GM19452 (cell line): Measurements from ENCODE around the gene OR5D18.
"Not testable (repeated sequence)": the region's sequence is repeated elsewhere in the genome, so short reads cannot be mapped to it uniquely, and the experiment has no call there.

Source experiments
- ATAC-seq: cut with Tn5 transposase; IDR thresholded peaks from one replicate; pipeline ENCODE4 v1.9.1; 2021; ENCODE audit not compliant: unreplicated experiment

OR5D18 gene

GRCh38 chr11:55819330-55819729 is at the start of gene OR5D18:
Gene OR5D18, plus strand, starts transcription at chr11:55819630. Its CDS starts 0 bp downstream, at chr11:55819630.
- ATAC-seq: no peak

- ATAC-seq: no peak
These were observed 46.3 kb upstream of the OR5D18 start, which contains the start of gene OR5D13 for GRCh38 chr11:55773138-55773537. Gene OR5D13, plus strand, starts transcription at chr11:55773438. Its CDS starts 0 bp downstream, at chr11:55773438.

- no peak for ATAC-seq
These were observed 27.8 kb upstream of the OR5D18 start for GRCh38 chr11:55791606-55792005.

GRCh38 chr11:55793321-55793720 is 26.1 kb upstream of the OR5D18 start:
- ATAC-seq: no peak

GRCh38 chr11:55795256-55795655 is 24.2 kb upstream of the OR5D18 start, which contains the start of gene OR5D14:
Gene OR5D14, plus strand, starts transcription at chr11:55795556. Its CDS starts 0 bp downstream, at chr11:55795556.
- no peak for ATAC-seq

GRCh38 chr11:55806248-55806647 is 13.2 kb upstream of the OR5D18 start:
- no peak for ATAC-seq

GRCh38 chr11:55811067-55811466 is 8.4 kb upstream of the OR5D18 start, which contains the start of gene OR5L1:
Gene OR5L1, plus strand, starts transcription at chr11:55811367. Its CDS starts 100 bp downstream, at chr11:55811467.
- no peak for ATAC-seq

- no peak for ATAC-seq
These were observed 7.5 kb downstream of the OR5D18 start, which contains the start of gene OR5L2 for GRCh38 chr11:55826919-55827318. Gene OR5L2, plus strand, starts transcription at chr11:55827219. Its CDS starts 0 bp downstream, at chr11:55827219.

GRCh38 chr11:55838452-55838851 is 19.0 kb downstream of the OR5D18 start, which contains the start of gene OR5D16:
Gene OR5D16, plus strand, starts transcription at chr11:55838752. Its CDS starts 0 bp downstream, at chr11:55838752.
- ATAC-seq: no peak

- ATAC-seq: no peak
These were observed 28.0 kb downstream of the OR5D18 start for GRCh38 chr11:55847453-55847852.

- no peak for ATAC-seq
These were observed 29.6 kb downstream of the OR5D18 start for GRCh38 chr11:55849037-55849436.

GRCh38 chr11:55852141-55852540 is 32.7 kb downstream of the OR5D18 start:
- ATAC-seq: no peak

- no peak for ATAC-seq
These were observed 35.3 kb downstream of the OR5D18 start for GRCh38 chr11:55854704-55855103.

GRCh38 chr11:55867354-55867753 is 47.9 kb downstream of the OR5D18 start:
- not testable (repeated sequence) for ATAC-seq
